Smooth muscle cell (in vitro differentiated cells): ENCODE results near the gene DDOST. TPM values are rescaled to one million over a fixed set of nuclear protein-coding genes. Genes with fewer than 3 reads are reported as not detected.
A peak's percentile ranks its signal among the peaks of the same experiment; 100 is the strongest.

ENCODE experiments used
- DNase-seq: peaks from one replicate; lab custom pipeline; 2025; ENCODE audit not compliant: unreplicated experiment; lab: John Stamatoyannopoulos, UW
- H2AFZ ChIP-seq: fragments of 200-600 bp; sonication (generic); 2 replicates; pipeline ENCODE4 v1.6.0; 2016; ENCODE audit warnings: antibody characterized with exemption, low read depth, mild to moderate bottlenecking
- H3F3A ChIP-seq: fragments of 200-600 bp; sonication (generic); 2 replicates; pipeline ENCODE4 v1.6.0; 2017; ENCODE audit warnings: antibody characterized with exemption, low read depth
- H3K27ac ChIP-seq: fragments of 200-600 bp; sonication (generic); 2 replicates; pipeline ENCODE4 v1.5.1; 2016; ENCODE audit warnings: low read depth, mild to moderate bottlenecking
- H3K27me3 ChIP-seq: fragments of 200-600 bp; sonication (generic); 2 replicates; pipeline ENCODE4 v1.6.1; 2016; ENCODE audit warnings: low read depth, mild to moderate bottlenecking
- H3K36me3 ChIP-seq: fragments of 200-600 bp; sonication (generic); 2 replicates; pipeline ENCODE4 v1.5.1; 2016; ENCODE audit warnings: low read depth
- H3K4me1 ChIP-seq: fragments of 200-600 bp; sonication (generic); 2 replicates; pipeline ENCODE4 v1.5.1; 2016; ENCODE audit warnings: low read depth
- H3K4me2 ChIP-seq: fragments of 200-600 bp; sonication (generic); 2 replicates; pipeline ENCODE4 v1.6.0; 2016; ENCODE audit warnings: mild to moderate bottlenecking
- H3K4me3 ChIP-seq: fragments of 200-600 bp; sonication (generic); 2 replicates; pipeline ENCODE4 v1.5.1; 2016; ENCODE audit warnings: mild to moderate bottlenecking
- H3K79me2 ChIP-seq: fragments of 200-600 bp; sonication (generic); 2 replicates; pipeline ENCODE4 v1.6.0; 2016; ENCODE audit warnings: low read depth, mild to moderate bottlenecking
- H3K9ac ChIP-seq: fragments of 200-600 bp; sonication (generic); 2 replicates; pipeline ENCODE4 v1.6.0; 2016; ENCODE audit warnings: low read depth
- H3K9me3 ChIP-seq: fragments of 200-600 bp; sonication (generic); replicated peaks from 2 replicates; pipeline ENCODE4 v1.5.1; 2016; ENCODE audit warnings: low read depth
- H4K20me1 ChIP-seq: fragments of 200-600 bp; sonication (generic); 2 replicates; pipeline ENCODE4 v1.6.0; 2016; ENCODE audit warnings: low read depth
- CTCF ChIP-seq: fragments of 200-600 bp; sonication (generic); IDR thresholded peaks from 2 replicates; pipeline ENCODE4 v1.5.1; 2017; ENCODE audit warnings: borderline replicate concordance, mild to moderate bottlenecking, antibody characterized with exemption; ENCODE audit not compliant: insufficient read depth, poor library complexity, severe bottlenecking
- WGBS: methylation state at CpG from one replicate; pipeline ENCODE4 v1.1.7; 2016; ENCODE audit warnings: low lambda C conversion rate; 5-methylcytosine and 5-hydroxymethylcytosine counted together
- polyA plus RNA-seq: library from polyadenylated mRNA; unstranded; fragments of >200 nt; fragmentation: Nextera tagmentation; extraction: Ambion mirVana; gene quantifications from 2 replicates; pipeline ENCODE4 v1.2.1, GENCODE V29; 2016
- total RNA-seq: library from RNA; depleted of rRNA; stranded (reverse); fragments of >200 nt; gene quantifications from 2 replicates; pipeline ENCODE4 v1.2.3, GENCODE V29; 2014

Gene DDOST
- total and polyA plus RNA-seq, 2 experiments from 2014 or later, result 267 to 439 TPM

- Histone ChIP-seq H3K4me1 (no peaks in the 10 kb centered on the region), H3K36me3 (no peaks in the 10 kb centered on the region), H3K27me3 (no peaks in the 10 kb centered on the region), H3K9ac (peak overlapping the region; percentile 83), H3K4me2 (peak overlapping the region; percentile 90), H3K4me3 (peak overlapping the region; percentile 93), H3K27ac (peak overlapping the region; percentile 3), H2AFZ (peak overlapping the region; percentile 35), H3F3A (peaks cover 12% of the 10 kb centered on the region), H3K79me2 (no peaks in the 10 kb centered on the region), H4K20me1 (peaks cover 36% of the 10 kb centered on the region), H3K9me3 (no peaks in the 10 kb centered on the region)
- DNase-seq, result no peak
- TF ChIP-seq CTCF, result no peak
- 2% methylated on average over 11 of the region's 11 CpGs for WGBS
Observed at GRCh38 chr1:20634065-20634593, 27.0 kb downstream of the DDOST start.

- H3K9me3 ChIP-seq, result no peaks in the 10 kb centered on the region
- peak within 1 kb of the TSS; percentile 90 for H3K4me2 ChIP-seq
- peak within 1 kb of the TSS; percentile 67 for H3K27ac ChIP-seq
- peak; percentile 82 for DNase-seq
- peak within 1 kb of the TSS; percentile 94 for H2AFZ ChIP-seq
- no peaks in the 10 kb centered on the region for H3K4me1 ChIP-seq
- peak; percentile 100 for TF ChIP-seq CTCF
- WGBS, result 4% methylated on average over 70 of the region's 93 CpGs
- H4K20me1 ChIP-seq, result peaks cover 36% of the 10 kb centered on the region
- H3K36me3 ChIP-seq, result no peaks in the 10 kb centered on the region
- peak within 1 kb of the TSS; percentile 93 for H3K4me3 ChIP-seq
- H3F3A ChIP-seq, result peaks cover 12% of the 10 kb centered on the region
- H3K9ac ChIP-seq, result peak within 1 kb of the TSS; percentile 83
- no peaks in the 10 kb centered on the region for H3K27me3 ChIP-seq
- H3K79me2 ChIP-seq, result no peaks in the 10 kb centered on the region
Observed at GRCh38 chr1:20633190-20634064, 27.7 kb downstream of the DDOST start, which contains the start of gene PINK1. TSS of gene PINK1 (plus strand) at chr1:20633458. CDS start at chr1:20633549, 91 bp downstream.

- Histone ChIP-seq H3K9me3 (no peaks in the 10 kb centered on the region), H3K36me3 (no peaks in the 10 kb centered on the region), H3K4me3 (no peak overlapping the region), H3K27ac (no peak overlapping the region), H3K4me1 (no peaks in the 10 kb centered on the region), H3K79me2 (no peaks in the 10 kb centered on the region), H3K27me3 (no peaks in the 10 kb centered on the region), H3K9ac (no peak overlapping the region), H4K20me1 (peaks cover 33% of the 10 kb centered on the region), H2AFZ (no peak overlapping the region), H3K4me2 (no peak overlapping the region), H3F3A (peaks cover 12% of the 10 kb centered on the region)
- WGBS, result 85% methylated on average over 3 of the region's 3 CpGs
- no peak for DNase-seq
- no peak for TF ChIP-seq CTCF
Observed at GRCh38 chr1:20632386-20632785, 28.8 kb downstream of the DDOST start.
